Activated T-helper 1 cell treated with anti-CD3 and anti-CD28 coated beads, Interleukin-12 subunit alpha, Interleukin-12 subunit beta, Interleukin-2, Interleukin-4 antibody, amounts not matched to agents 30 ng/mL and 10 ng/mL and 1 ng/mL, durations not matched to agents 14 hours and 24 hours and 36 hours (primary cell): Measurements from ENCODE around the gene TEPSIN. TPM values are rescaled to one million over a fixed set of nuclear protein-coding genes. Genes with fewer than 3 reads are reported as not detected.

Experiments used
- DNase-seq: peaks from one replicate; pipeline ENCODE4 v3.0.0; 2021; ENCODE audit warnings: low spot score
- H3K27ac Mint-ChIP-seq: one replicate; pipeline ENCODE4 v1.8.0; 2021; ENCODE audit warnings: mild to moderate bottlenecking, mixed read lengths
- H3K27me3 Mint-ChIP-seq: one replicate; pipeline ENCODE4 v1.8.0; 2022; ENCODE audit warnings: mild to moderate bottlenecking, moderate library complexity, mixed read lengths; ENCODE audit not compliant: insufficient read depth
- H3K36me3 Mint-ChIP-seq: one replicate; pipeline ENCODE4 v1.8.0; 2021; ENCODE audit warnings: low read depth, mixed read lengths
- H3K4me1 Mint-ChIP-seq: one replicate; pipeline ENCODE4 v1.8.0; 2021; ENCODE audit warnings: low read depth, mixed read lengths
- H3K4me3 Mint-ChIP-seq: one replicate; pipeline ENCODE4 v1.8.0; 2021; ENCODE audit warnings: mild to moderate bottlenecking, moderate library complexity, mixed read lengths
- H3K9me3 Mint-ChIP-seq: one replicate; pipeline ENCODE4 v1.8.0; 2021; ENCODE audit warnings: mixed read lengths
- intact Hi-C: fragments of 100-400 bp; cut with micrococcal nuclease; formaldehyde crosslinking; loops from one replicate; pipeline ENCODE4 v1.15.1; 2024
- total RNA-seq: library from RNA; stranded (reverse); gene quantifications from 2 replicates; pipeline ENCODE4 v1.2.3, GENCODE V29; 2022

The TEPSIN gene
- total RNA-seq, 1 donor from 2014 or later = 41.0 TPM

- Mint-ChIP-seq H3K36me3 (peaks cover 14% of the 10 kb centered on the region), H3K27ac (peak overlapping the region; percentile 19), H3K4me3 (no peak overlapping the region), H3K9me3 (no peaks in the 10 kb centered on the region), H3K4me1 (peaks cover 5% of the 10 kb centered on the region), H3K27me3 (peaks cover 2% of the 10 kb centered on the region)
- no peak for DNase-seq
- intact Hi-C loops = no loop called here
Observed at GRCh38 chr17:81244358-81245023, 5.6 kb upstream of the TEPSIN start.

- Mint-ChIP-seq H3K27me3 (peaks cover 2% of the 10 kb centered on the region), H3K27ac (no peak overlapping the region), H3K9me3 (no peaks in the 10 kb centered on the region), H3K4me3 (no peak overlapping the region), H3K4me1 (peaks cover 5% of the 10 kb centered on the region), H3K36me3 (peaks cover 17% of the 10 kb centered on the region)
- DNase-seq = no peak
- intact Hi-C loops = no loop called here
Observed at GRCh38 chr17:81243333-81243664, 4.4 kb upstream of the TEPSIN start.

- Mint-ChIP-seq H3K4me3 (peak overlapping the region; percentile 61), H3K4me1 (peaks cover 10% of the 10 kb centered on the region), H3K36me3 (peaks cover 17% of the 10 kb centered on the region), H3K9me3 (no peaks in the 10 kb centered on the region), H3K27ac (no peak overlapping the region), H3K27me3 (peaks cover 2% of the 10 kb centered on the region)
- intact Hi-C loops = no loop called here
- DNase-seq = no peak
Observed at GRCh38 chr17:81242421-81243332, 3.8 kb upstream of the TEPSIN start.

GRCh38 chr17:81241648-81242420, 3.0 kb upstream of the TEPSIN start:
- no peak overlapping the region for H3K27ac Mint-ChIP-seq
- H3K4me1 Mint-ChIP-seq = peaks cover 19% of the 10 kb centered on the region
- no peaks in the 10 kb centered on the region for H3K9me3 Mint-ChIP-seq
- intact Hi-C loops = loop anchor here (1.0 kb wide), 2 partner anchors 100 to 141 kb away; no protein-coding TSS in a partner anchor
- H3K36me3 Mint-ChIP-seq = peaks cover 17% of the 10 kb centered on the region
- peak; percentile 27 for DNase-seq
- H3K4me3 Mint-ChIP-seq = peak overlapping the region; percentile 96
- peaks cover 2% of the 10 kb centered on the region for H3K27me3 Mint-ChIP-seq

- Mint-ChIP-seq H3K9me3 (no peaks in the 10 kb centered on the region), H3K4me3 (peak overlapping the region; percentile 96), H3K4me1 (peaks cover 19% of the 10 kb centered on the region), H3K27me3 (peaks cover 2% of the 10 kb centered on the region), H3K36me3 (peaks cover 17% of the 10 kb centered on the region), H3K27ac (no peak overlapping the region)
- no peak for DNase-seq
- intact Hi-C loops = loop anchor here (1.0 kb wide), 2 partner anchors 99 to 140 kb away; no protein-coding TSS in a partner anchor
Observed at GRCh38 chr17:81241203-81241602, 2.3 kb upstream of the TEPSIN start.

GRCh38 chr17:81240761-81241160, 1.9 kb upstream of the TEPSIN start:
- no peaks in the 10 kb centered on the region for H3K9me3 Mint-ChIP-seq
- H3K4me1 Mint-ChIP-seq = peaks cover 19% of the 10 kb centered on the region
- intact Hi-C loops = loop anchor here (1.0 kb wide), 2 partner anchors 98 to 139 kb away; no protein-coding TSS in a partner anchor
- DNase-seq = no peak
- peaks cover 2% of the 10 kb centered on the region for H3K27me3 Mint-ChIP-seq
- H3K27ac Mint-ChIP-seq = no peak overlapping the region
- peak overlapping the region; percentile 96 for H3K4me3 Mint-ChIP-seq
- H3K36me3 Mint-ChIP-seq = peaks cover 17% of the 10 kb centered on the region

GRCh38 chr17:81239714-81240555, 1.1 kb upstream of the TEPSIN start:
- Mint-ChIP-seq H3K27ac (peak overlapping the region; percentile 94), H3K4me3 (peak overlapping the region; percentile 96), H3K9me3 (no peaks in the 10 kb centered on the region), H3K36me3 (peaks cover 18% of the 10 kb centered on the region), H3K27me3 (peaks cover 2% of the 10 kb centered on the region), H3K4me1 (peaks cover 19% of the 10 kb centered on the region)
- intact Hi-C loops = loop anchor here (1.0 kb wide), 4 partner anchors 17 to 825 kb away; partner anchors contain the start of genes ENDOV and SLC38A10
- peak; percentile 11 for DNase-seq

- intact Hi-C loops = no loop called here
- Mint-ChIP-seq H3K9me3 (no peaks in the 10 kb centered on the region), H3K27ac (no peak overlapping the region)
Observed at GRCh38 chr17:81238490-81238814, 403 bp downstream of the TEPSIN start.

GRCh38 chr17:81237591-81238489, 1.0 kb downstream of the TEPSIN start:
- Mint-ChIP-seq H3K4me3 (peak overlapping the region; percentile 94), H3K27me3 (peaks cover 2% of the 10 kb centered on the region), H3K9me3 (no peaks in the 10 kb centered on the region), H3K36me3 (peaks cover 20% of the 10 kb centered on the region), H3K4me1 (peaks cover 19% of the 10 kb centered on the region), H3K27ac (no peak overlapping the region)
- intact Hi-C loops = no loop called here
- DNase-seq = no peak

More at GRCh38 chr17:81238490-81238814, 403 bp downstream of the TEPSIN start:
- peaks cover 19% of the 10 kb centered on the region for H3K4me1 Mint-ChIP-seq
- peaks cover 2% of the 10 kb centered on the region for H3K27me3 Mint-ChIP-seq
- H3K4me3 Mint-ChIP-seq = peak overlapping the region; percentile 94
- no peak for DNase-seq
- H3K36me3 Mint-ChIP-seq = peaks cover 20% of the 10 kb centered on the region

- peak overlapping the region; percentile 94 for H3K4me3 Mint-ChIP-seq
- no peaks in the 10 kb centered on the region for H3K9me3 Mint-ChIP-seq
- no peak overlapping the region for H3K27ac Mint-ChIP-seq
- intact Hi-C loops = no loop called here
- H3K36me3 Mint-ChIP-seq = peaks cover 17% of the 10 kb centered on the region
- H3K4me1 Mint-ChIP-seq = peaks cover 19% of the 10 kb centered on the region
- H3K27me3 Mint-ChIP-seq = no peaks in the 10 kb centered on the region
- DNase-seq = no peak
Observed at GRCh38 chr17:81236784-81237183, 2.1 kb downstream of the TEPSIN start.
